K562 (cell line): Measurements from ENCODE around the gene HNRNPF. TPM values are rescaled to one million over a fixed set of nuclear protein-coding genes. Genes with fewer than 3 reads are reported as not detected.
A peak's percentile ranks its signal among the peaks of the same experiment; 100 is the strongest.

Experiments
- ATAC-seq: fragments of 200-7000 bp; cut with Tn5 transposase; 3 replicates; pipeline ENCODE4 v1.9.1; 2020; ENCODE audit warnings: moderate library complexity
- Bru-seq: library from RNA; stranded (reverse); fragments of 400-500 nt; gene quantifications from one replicate; lab custom pipeline; 2021; lab: Mats Ljungman, UMichigan
- BruChase-seq, 2 experiments: library from RNA; stranded (reverse); fragments of 400-500 nt; gene quantifications; one replicate each; lab custom pipeline; 2021; lab: Mats Ljungman, UMichigan
- BruUV-seq: library from RNA; stranded (reverse); fragments of 400-500 nt; replicated peaks from 2 replicates; lab custom pipeline; 2021; lab: Mats Ljungman, UMichigan
- CTCF ChIA-PET: fragments of 300-600 bp; formaldehyde crosslinking; extraction: SDS; loops from one replicate; lab custom pipeline; 2021; ENCODE audit warnings: low intra/inter-chr PET ratio; lab: Yijun Ruan, JAX
- POLR2A ChIA-PET: fragments of 300-600, 350-650 bp; sonication (Branson Sonifier 250); formaldehyde crosslinking; extraction: SDS; loops from one replicate; lab custom pipeline; 2021; ENCODE audit warnings: antibody characterized with exemption, inconsistent platforms; lab: Yijun Ruan, JAX
- DNase-seq, 4 experiments: peaks; one replicate each; pipeline versions ENCODE4 v3.0.0 to v3.0.0-alpha.2; 2011 to 2018; ENCODE audit warnings: low spot score in 3 of 4, mixed read lengths in 3 of 4; ENCODE audit errors: extremely low read depth in 1 of 4
- FAIRE-seq: peaks from 2 replicates; lab custom pipeline; 2011; peaks lifted over from hg19 to GRCh38; lab: Jason Lieb, UNC
- H2AFZ ChIP-seq: 2 replicates; pipeline ENCODE4 v1.6.0; 2011; ENCODE audit warnings: low read depth, low read length, control low read depth, inconsistent platforms
- H3K27ac ChIP-seq: fragments of 200-600 bp; 3 replicates; pipeline ENCODE4 v1.8.0; 2011; ENCODE audit warnings: low read depth, mild to moderate bottlenecking, control low read depth, inconsistent platforms, low read length, moderate library complexity, mixed read lengths; ENCODE audit errors: extremely low read depth
- H3K27me3 ChIP-seq, 2 experiments: fragments of 300-600 bp in 1 of 2; 2 replicates in 1 of 2; 3 replicates in 1 of 2; pipeline versions ENCODE4 v1.6.0 to v1.8.0; 2011; ENCODE audit warnings: inconsistent platforms in 2 of 2, low read length in 2 of 2, mild to moderate bottlenecking in 1 of 2, mixed read lengths in 1 of 2, moderate library complexity in 1 of 2; ENCODE audit not compliant: control insufficient read depth in 2 of 2, insufficient read depth in 2 of 2
- H3K36me3 ChIP-seq: fragments of 300-600 bp; 3 replicates; pipeline ENCODE4 v1.8.0; 2011; ENCODE audit warnings: mild to moderate bottlenecking, low read length, inconsistent platforms; ENCODE audit not compliant: control insufficient read depth, insufficient read depth
- H3K4me1 ChIP-seq, 2 experiments: fragments of 200-600 bp in 1 of 2; replicated peaks in 1 of 2; 2 replicates in 1 of 2; 3 replicates in 1 of 2; pipeline versions ENCODE4 v1.5.1 to v1.8.0; 2011; ENCODE audit warnings: inconsistent platforms in 2 of 2, low read length in 2 of 2, mild to moderate bottlenecking in 1 of 2, mixed read lengths in 1 of 2, moderate library complexity in 1 of 2; ENCODE audit not compliant: control insufficient read depth in 2 of 2, insufficient read depth in 2 of 2
- H3K4me2 ChIP-seq: 2 replicates; pipeline ENCODE4 v1.6.1; 2011; ENCODE audit warnings: low read length, control low read depth, inconsistent platforms, mixed read lengths; ENCODE audit not compliant: insufficient read depth
- H3K4me3 ChIP-seq: fragments of 200-600 bp; sonication (generic), shearing (Covaris generic); 2 replicates; pipeline ENCODE4 v1.5.1; 2016; ENCODE audit warnings: control low read depth, inconsistent platforms
- H3K79me2 ChIP-seq: fragments of 200-600 bp; 3 replicates; pipeline ENCODE4 v1.8.0; 2011; ENCODE audit warnings: low read length, inconsistent platforms; ENCODE audit not compliant: control insufficient read depth, insufficient read depth
- H3K9ac ChIP-seq, 2 experiments: 2 replicates each; pipeline versions ENCODE4 v1.6.0 to v1.6.1; 2011; ENCODE audit warnings: low read depth in 2 of 2, low read length in 2 of 2, control low read depth in 1 of 2, inconsistent platforms in 1 of 2, mild to moderate bottlenecking in 1 of 2, mixed read lengths in 1 of 2; ENCODE audit not compliant: insufficient read depth in 1 of 2
- H3K9me1 ChIP-seq: one replicate; pipeline ENCODE4 v1.6.0; 2011; ENCODE audit warnings: inconsistent platforms, mild to moderate bottlenecking, low read length, moderate library complexity; ENCODE audit not compliant: control insufficient read depth, insufficient read depth
- H3K9me3 ChIP-seq: replicated peaks from 2 replicates; pipeline ENCODE4 v1.5.1; 2011; ENCODE audit warnings: low read depth, low read length, inconsistent platforms; ENCODE audit not compliant: control insufficient read depth, insufficient read depth
- H4K20me1 ChIP-seq: replicated peaks from 2 replicates; pipeline ENCODE4 v1.6.1; 2011; ENCODE audit warnings: low read length, inconsistent platforms, mixed read lengths; ENCODE audit not compliant: control insufficient read depth, insufficient read depth
- EP300 ChIP-seq: IDR thresholded peaks from 2 replicates; pipeline ENCODE4 v1.6.1; 2012; ENCODE audit warnings: low read length, improper control_type of control experiment
- FOXK1 ChIP-seq: sonication (generic); formaldehyde crosslinking; IDR thresholded peaks from 2 replicates; pipeline ENCODE4 v1.8.0; 2022; ENCODE audit warnings: missing genetic modification reagents, mild to moderate bottlenecking, borderline replicate concordance
- HSF4 ChIP-seq: fragments of 250-450 bp; sonication (Bioruptor Pico); IDR thresholded peaks from 2 replicates; pipeline ENCODE4 v2.1.2; 2022; ENCODE audit warnings: mild to moderate bottlenecking, moderate library complexity, borderline replicate concordance
- L3MBTL2 ChIP-seq: fragments of 450-650 bp; IDR thresholded peaks from 2 replicates; pipeline ENCODE4 v1.6.1; 2016; ENCODE audit warnings: mild to moderate bottlenecking, moderate library complexity
- RBBP5 ChIP-seq: fragments of 200-600 bp; sonication (generic); IDR thresholded peaks from 2 replicates; pipeline ENCODE4 v1.6.1; 2012; ENCODE audit warnings: borderline replicate concordance, mild to moderate bottlenecking, low read length, control low read depth, inconsistent platforms; ENCODE audit not compliant: insufficient read depth, poor library complexity, severe bottlenecking
- WGBS: fragments of 100-300 bp; shearing (Covaris generic); methylation state at CpG from one replicate; pipeline ENCODE4 v1.1.6; 2016; ENCODE audit warnings: low coverage, mixed read lengths; ENCODE audit not compliant: insufficient coverage; ENCODE audit errors: missing lambda C conversion rate; 5-methylcytosine and 5-hydroxymethylcytosine counted together
- in situ Hi-C: fragments of 300-500 bp; cut with MboI; formaldehyde crosslinking; loops from 4 replicates; pipeline ENCODE4 v1.15.0; 2018; ENCODE audit warnings: inconsistent platforms, mixed read lengths
- intact Hi-C: fragments of 100-400 bp; cut with micrococcal nuclease; formaldehyde crosslinking; loops from 2 replicates; pipeline ENCODE4 v1.14.2; 2022
- long read RNA-seq, 3 experiments: library from polyadenylated mRNA in 2 of 3; library from RNA in 1 of 3; unstranded in 2 of 3; stranded (forward) in 1 of 3; transcript quantifications; one replicate each; pipeline ENCODE4 v2.0.0, GENCODE V29; 2019 to 2022
- polyA minus RNA-seq, 3 experiments: library from RNA; depleted of rRNA, polyadenylated mRNA; stranded (reverse); fragments of >200 nt; gene quantifications; 2 replicates each; pipeline ENCODE4 v1.2.3, GENCODE V29; 2011
- polyA plus RNA-seq, 8 experiments: library from polyadenylated mRNA; depleted of rRNA in 4 of 8; stranded (reverse) in 5 of 8; unstranded in 3 of 8; fragments of >200 nt; fragmentation: Nextera tagmentation in 2 of 8; fragmentation: Illumina TruSeq in 1 of 8; extraction: Ambion mirVana in 2 of 8; extraction: Trizol in 1 of 8; gene quantifications; 2 replicates each; pipeline versions ENCODE4 v1.2.1 to v1.2.3, GENCODE V29; 2011 to 2014; ENCODE audit warnings: inconsistent platforms in 1 of 8, missing spikeins in 1 of 8
- total RNA-seq, 7 experiments: library from RNA; depleted of rRNA in 6 of 7; stranded (reverse); fragments of >200 nt in 6 of 7; fragmentation: Illumina TruSeq in 2 of 7; extraction: Trizol in 2 of 7; gene quantifications; 2 replicates each; pipeline versions ENCODE4 v1.2.1 to v1.2.3, GENCODE V29; 2011 to 2021; ENCODE audit warnings: low replicate concordance in 1 of 7
- TF ChIP-seq, protein P1 (sequence below): fragments of 450-650 bp; IDR thresholded peaks from 2 replicates; pipeline ENCODE4 v1.7.1; 2018; ENCODE audit warnings: mild to moderate bottlenecking, low read depth; ENCODE audit not compliant: partially characterized antibody

HNRNPF gene, protein sequence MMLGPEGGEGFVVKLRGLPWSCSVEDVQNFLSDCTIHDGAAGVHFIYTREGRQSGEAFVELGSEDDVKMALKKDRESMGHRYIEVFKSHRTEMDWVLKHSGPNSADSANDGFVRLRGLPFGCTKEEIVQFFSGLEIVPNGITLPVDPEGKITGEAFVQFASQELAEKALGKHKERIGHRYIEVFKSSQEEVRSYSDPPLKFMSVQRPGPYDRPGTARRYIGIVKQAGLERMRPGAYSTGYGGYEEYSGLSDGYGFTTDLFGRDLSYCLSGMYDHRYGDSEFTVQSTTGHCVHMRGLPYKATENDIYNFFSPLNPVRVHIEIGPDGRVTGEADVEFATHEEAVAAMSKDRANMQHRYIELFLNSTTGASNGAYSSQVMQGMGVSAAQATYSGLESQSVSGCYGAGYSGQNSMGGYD
- total RNA-seq (2011; cell fraction: chromatin; rRNA removed; ENCODE audit: low replicate concordance) = 85.6 and 109 TPM in 2 replicates
- 72.0 and 75.3 TPM in 2 replicates for total RNA-seq (2011; cell fraction: nucleolus; rRNA removed)
- 72.8 and 78.1 TPM in 2 replicates for total RNA-seq (2011; cell fraction: nucleoplasm; rRNA removed)
- total RNA-seq (2014; rRNA removed) = 475 and 482 TPM in 2 replicates
- total RNA-seq (2014; rRNA removed; fragmentation: Illumina TruSeq; extraction: Trizol) = 350 and 367 TPM in 2 replicates
- 425 and 438 TPM in 2 replicates for total RNA-seq (2015; rRNA removed; fragmentation: Illumina TruSeq; extraction: Trizol)
- total RNA-seq (2021) = 436 and 489 TPM in 2 replicates
- 331 and 341 TPM in 2 replicates for polyA plus RNA-seq (2011; rRNA removed)
- 281 and 294 TPM in 2 replicates for polyA plus RNA-seq (2011; cell fraction: cytosol; rRNA removed)
- polyA plus RNA-seq (2011; cell fraction: nucleus; rRNA removed) = 122 and 160 TPM in 2 replicates
- polyA plus RNA-seq (2012) = 322 and 499 TPM in 2 replicates
- polyA plus RNA-seq (2014; fragmentation: Illumina TruSeq; extraction: Trizol) = 450 and 461 TPM in 2 replicates
- 100 to 1,000 TPM; 192 to 289 TPM for polyA plus RNA-seq (2014; fragmentation: Nextera tagmentation; extraction: Ambion mirVana)
- 390 and 416 TPM in 2 replicates for polyA plus RNA-seq (2014; rRNA removed)
- 441 and 450 TPM in 2 replicates for polyA minus RNA-seq (2011; rRNA and poly(A)+ RNA removed)
- 190 and 194 TPM in 2 replicates for polyA minus RNA-seq (2011; cell fraction: cytosol; rRNA and poly(A)+ RNA removed)
- 39.4 and 62.3 TPM in 2 replicates for polyA minus RNA-seq (2011; cell fraction: nucleus; rRNA and poly(A)+ RNA removed)
- Bru-seq, nascent RNA = percentile 99 among the genes with signal in this experiment
- percentile 99 among the genes with signal in this experiment for BruChase-seq, experiment 1, labeled RNA remaining after a 2-hour chase
- BruChase-seq, experiment 2, labeled RNA remaining after a 6-hour chase = percentile 99 among the genes with signal in this experiment
- long read RNA-seq, experiment 1, transcript HNRNPF-201 (4 exons, 2,186 nt) = minor isoform, 82 of 2,045 reads
- long read RNA-seq, experiment 1, transcript HNRNPF-202 (4 exons, 2,670 nt) = minor isoform, 77 of 2,045 reads
- long read RNA-seq, experiment 1, transcript HNRNPF-204 (3 exons, 2,755 nt) = major isoform, 431 of 2,045 reads
- long read RNA-seq, experiment 1, transcript HNRNPF-203 (4 exons, 2,617 nt) = minor isoform, 349 of 2,045 reads
- long read RNA-seq, experiment 1, partial matches to known transcripts = 15 of 2,045 reads
- long read RNA-seq, experiment 1, other reads (novel, unspliced or antisense) = 1,038 of 2,045 reads
- long read RNA-seq, experiment 2, transcript HNRNPF-204 (3 exons, 2,755 nt) = minor isoform, 42 of 351 reads
- long read RNA-seq, experiment 2, transcript HNRNPF-203 (4 exons, 2,617 nt) = major isoform, 57 of 351 reads
- long read RNA-seq, experiment 2, transcript HNRNPF-207 (4 exons, 2,676 nt) = minor isoform, 8 of 351 reads
- long read RNA-seq, experiment 2, partial matches to known transcripts = 3 of 351 reads
- long read RNA-seq, experiment 2, other reads (novel, unspliced or antisense) = 238 of 351 reads
- long read RNA-seq, experiment 3, transcript HNRNPF-201 (4 exons, 2,186 nt) = minor isoform, 27 of 707 reads
- long read RNA-seq, experiment 3, transcript HNRNPF-203 (4 exons, 2,617 nt) = major isoform, 186 of 707 reads
- long read RNA-seq, experiment 3, transcript HNRNPF-204 (3 exons, 2,755 nt) = minor isoform, 148 of 707 reads
- long read RNA-seq, experiment 3, transcript HNRNPF-207 (4 exons, 2,676 nt) = minor isoform, 25 of 707 reads
- long read RNA-seq, experiment 3, partial matches to known transcripts = 0 of 707 reads
- long read RNA-seq, experiment 3, other reads (novel, unspliced or antisense) = 310 of 707 reads

DNA sequence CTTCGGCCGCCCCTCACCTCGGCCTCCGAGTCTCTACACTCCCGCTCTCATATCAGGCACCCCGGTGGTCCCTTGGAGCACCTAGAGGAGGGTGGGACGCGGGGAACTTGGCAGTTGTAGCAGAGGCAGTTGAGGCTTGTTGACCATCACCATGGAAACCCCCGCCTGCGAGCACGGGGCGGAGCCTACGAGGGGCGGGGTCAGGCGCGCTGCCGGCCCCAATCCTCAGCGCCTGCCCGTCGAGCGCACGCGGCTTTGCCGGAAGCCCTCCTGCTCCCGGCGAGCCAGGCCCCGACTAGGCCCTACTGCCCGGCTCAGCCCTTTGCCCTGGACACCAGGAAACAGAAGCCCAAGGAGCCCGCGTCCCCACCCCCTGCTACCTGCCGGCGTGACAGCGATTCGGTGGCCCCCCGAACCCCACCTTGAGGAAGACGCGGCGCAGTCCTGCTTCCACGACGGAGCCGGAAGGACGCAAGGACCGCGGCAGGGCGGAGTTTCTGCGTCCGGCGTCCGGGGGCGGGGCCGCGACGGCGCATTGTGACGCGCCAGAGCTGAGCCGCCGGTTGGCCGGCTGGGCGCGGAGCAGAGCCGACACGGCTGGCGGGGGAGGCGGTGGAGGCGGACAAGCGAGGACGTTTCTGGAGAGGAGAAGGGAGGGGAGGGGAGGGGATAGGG lies at the start of gene HNRNPF:
Gene HNRNPF, minus strand, starts transcription at position 477 of the 675 bp plus-strand sequence. CDS start 21,302 bp downstream, outside the sequence.
- in situ Hi-C loops (no loop called here), intact Hi-C loops (loop anchor here (1.0 kb wide), 2 partner anchors 9 to 27 kb away; no protein-coding TSS in a partner anchor)
- peak; percentile 87 to 98 (median 91) for DNase-seq
- peak within 1 kb of the TSS; percentile 91 for H3K27ac ChIP-seq
- BruUV-seq = no TSS peak
- no peaks in the 10 kb centered on the region for H3K9me3 ChIP-seq
- peak; percentile 77 for ATAC-seq
- ChIA-PET CTCF (no interaction called here), POLR2A (interaction anchor here (0.6 to 3.9 kb wide), 11 partner anchors 8 to 232 kb away, joined by 3 to 60 read pairs (median 6); partner anchors contain the start of gene ZNF487)
- peaks cover 59% of the 10 kb centered on the region for H3K79me2 ChIP-seq
- no peaks in the 10 kb centered on the region for H3K9me1 ChIP-seq
- FAIRE-seq = peak; percentile 80
- peaks cover 11 to 43% of the 10 kb centered on the region in 2 experiments; a peak in 4 of 5 replicates for H3K4me1 ChIP-seq
- peak within 1 kb of the TSS; percentile 87 for H3K4me2 ChIP-seq
- H3K4me3 ChIP-seq = peak within 1 kb of the TSS; percentile 82
- WGBS = under 1% methylated on average over 63 of the region's 68 CpGs
- peaks cover 21% of the 10 kb centered on the region; the same call in 2 of the 3 replicates for H3K36me3 ChIP-seq
- peak within 1 kb of the TSS; percentile 91 to 99 for H3K9ac ChIP-seq
- H4K20me1 ChIP-seq = peaks cover 23% of the 10 kb centered on the region
- H2AFZ ChIP-seq = peak within 1 kb of the TSS; percentile 86
- H3K27me3 ChIP-seq = no peaks in the 10 kb centered on the region
- TF ChIP-seq RBBP5 (peak; percentile 8), FOXK1 (peak; percentile 84; the same call in 1 of the 2 replicates), HSF4 (CRISPR knock-in tag) (no peak), EP300 (peak; percentile 37), L3MBTL2 (peak; percentile 100)
- TF ChIP-seq, protein P1, sequence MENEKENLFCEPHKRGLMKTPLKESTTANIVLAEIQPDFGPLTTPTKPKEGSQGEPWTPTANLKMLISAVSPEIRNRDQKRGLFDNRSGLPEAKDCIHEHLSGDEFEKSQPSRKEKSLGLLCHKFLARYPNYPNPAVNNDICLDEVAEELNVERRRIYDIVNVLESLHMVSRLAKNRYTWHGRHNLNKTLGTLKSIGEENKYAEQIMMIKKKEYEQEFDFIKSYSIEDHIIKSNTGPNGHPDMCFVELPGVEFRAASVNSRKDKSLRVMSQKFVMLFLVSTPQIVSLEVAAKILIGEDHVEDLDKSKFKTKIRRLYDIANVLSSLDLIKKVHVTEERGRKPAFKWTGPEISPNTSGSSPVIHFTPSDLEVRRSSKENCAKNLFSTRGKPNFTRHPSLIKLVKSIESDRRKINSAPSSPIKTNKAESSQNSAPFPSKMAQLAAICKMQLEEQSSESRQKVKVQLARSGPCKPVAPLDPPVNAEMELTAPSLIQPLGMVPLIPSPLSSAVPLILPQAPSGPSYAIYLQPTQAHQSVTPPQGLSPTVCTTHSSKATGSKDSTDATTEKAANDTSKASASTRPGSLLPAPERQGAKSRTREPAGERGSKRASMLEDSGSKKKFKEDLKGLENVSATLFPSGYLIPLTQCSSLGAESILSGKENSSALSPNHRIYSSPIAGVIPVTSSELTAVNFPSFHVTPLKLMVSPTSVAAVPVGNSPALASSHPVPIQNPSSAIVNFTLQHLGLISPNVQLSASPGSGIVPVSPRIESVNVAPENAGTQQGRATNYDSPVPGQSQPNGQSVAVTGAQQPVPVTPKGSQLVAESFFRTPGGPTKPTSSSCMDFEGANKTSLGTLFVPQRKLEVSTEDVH = no peak
